A549 (cell line): ENCODE results near the gene ELK1.

ENCODE experiments used
- BHLHE40 ChIP-seq: IDR thresholded peaks from 2 replicates; pipeline ENCODE4 v1.6.1; 2012; ENCODE audit warnings: low read depth, low read length, inconsistent platforms
- MYC ChIP-seq: IDR thresholded peaks from 2 replicates; pipeline ENCODE4 v1.6.1; 2012; ENCODE audit warnings: mild to moderate bottlenecking, inconsistent platforms, low read length, improper control_type of control experiment, borderline replicate concordance
- POLR2A ChIP-seq: IDR thresholded peaks from 2 replicates; pipeline ENCODE4 v1.6.1; 2012; ENCODE audit warnings: mild to moderate bottlenecking, low read length
- ZNF302 ChIP-seq: fragments of 250-450 bp; sonication (Bioruptor Pico); IDR thresholded peaks from 2 replicates; pipeline ENCODE4 v1.9.0; 2021; ENCODE audit warnings: inconsistent platforms, mild to moderate bottlenecking, moderate library complexity
- TF ChIP-seq, protein P1 (sequence below): fragments of >200 bp; sonication (Bioruptor Twin); formaldehyde crosslinking; IDR thresholded peaks from 3 replicates; pipeline ENCODE4 v1.5.1; 2016
- TF ChIP-seq, protein P2 (sequence below): fragments of 250-450 bp; sonication (Bioruptor Pico); IDR thresholded peaks from 2 replicates; pipeline ENCODE4 v1.5.0; 2021; ENCODE audit warnings: mild to moderate bottlenecking, moderate library complexity, borderline replicate concordance

DNA sequence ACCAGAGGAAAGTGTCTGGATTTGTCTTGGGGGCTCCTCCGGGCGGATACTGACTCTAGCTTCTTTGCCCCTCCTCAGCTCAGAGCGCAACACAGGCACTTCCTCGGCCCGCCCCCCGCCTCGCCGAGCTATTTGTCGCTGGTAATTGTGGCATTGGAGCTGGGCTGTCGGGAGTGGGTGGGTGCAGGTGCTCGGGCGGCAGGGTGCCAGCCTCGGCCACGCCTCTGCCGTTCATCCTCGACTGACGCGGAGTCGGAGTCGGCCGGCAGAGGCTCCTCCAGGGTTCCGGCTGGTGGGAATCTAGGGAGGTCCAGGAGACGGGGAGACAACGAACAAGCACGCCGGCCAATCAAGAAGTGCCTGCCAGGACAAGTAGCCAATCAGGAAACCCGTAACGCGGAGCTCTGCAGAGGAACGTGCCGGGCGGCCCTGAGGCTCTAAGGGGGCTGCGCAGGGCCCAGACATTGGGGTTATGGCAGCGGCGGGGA, 26.8 kb downstream of the ELK1 start:
- TF ChIP-seq, protein P1, sequence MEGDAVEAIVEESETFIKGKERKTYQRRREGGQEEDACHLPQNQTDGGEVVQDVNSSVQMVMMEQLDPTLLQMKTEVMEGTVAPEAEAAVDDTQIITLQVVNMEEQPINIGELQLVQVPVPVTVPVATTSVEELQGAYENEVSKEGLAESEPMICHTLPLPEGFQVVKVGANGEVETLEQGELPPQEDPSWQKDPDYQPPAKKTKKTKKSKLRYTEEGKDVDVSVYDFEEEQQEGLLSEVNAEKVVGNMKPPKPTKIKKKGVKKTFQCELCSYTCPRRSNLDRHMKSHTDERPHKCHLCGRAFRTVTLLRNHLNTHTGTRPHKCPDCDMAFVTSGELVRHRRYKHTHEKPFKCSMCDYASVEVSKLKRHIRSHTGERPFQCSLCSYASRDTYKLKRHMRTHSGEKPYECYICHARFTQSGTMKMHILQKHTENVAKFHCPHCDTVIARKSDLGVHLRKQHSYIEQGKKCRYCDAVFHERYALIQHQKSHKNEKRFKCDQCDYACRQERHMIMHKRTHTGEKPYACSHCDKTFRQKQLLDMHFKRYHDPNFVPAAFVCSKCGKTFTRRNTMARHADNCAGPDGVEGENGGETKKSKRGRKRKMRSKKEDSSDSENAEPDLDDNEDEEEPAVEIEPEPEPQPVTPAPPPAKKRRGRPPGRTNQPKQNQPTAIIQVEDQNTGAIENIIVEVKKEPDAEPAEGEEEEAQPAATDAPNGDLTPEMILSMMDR, result no peak
- TF ChIP-seq BHLHE40, result no peak
- no peak for TF ChIP-seq MYC
- TF ChIP-seq POLR2A, result no peak
- TF ChIP-seq, protein P2, sequence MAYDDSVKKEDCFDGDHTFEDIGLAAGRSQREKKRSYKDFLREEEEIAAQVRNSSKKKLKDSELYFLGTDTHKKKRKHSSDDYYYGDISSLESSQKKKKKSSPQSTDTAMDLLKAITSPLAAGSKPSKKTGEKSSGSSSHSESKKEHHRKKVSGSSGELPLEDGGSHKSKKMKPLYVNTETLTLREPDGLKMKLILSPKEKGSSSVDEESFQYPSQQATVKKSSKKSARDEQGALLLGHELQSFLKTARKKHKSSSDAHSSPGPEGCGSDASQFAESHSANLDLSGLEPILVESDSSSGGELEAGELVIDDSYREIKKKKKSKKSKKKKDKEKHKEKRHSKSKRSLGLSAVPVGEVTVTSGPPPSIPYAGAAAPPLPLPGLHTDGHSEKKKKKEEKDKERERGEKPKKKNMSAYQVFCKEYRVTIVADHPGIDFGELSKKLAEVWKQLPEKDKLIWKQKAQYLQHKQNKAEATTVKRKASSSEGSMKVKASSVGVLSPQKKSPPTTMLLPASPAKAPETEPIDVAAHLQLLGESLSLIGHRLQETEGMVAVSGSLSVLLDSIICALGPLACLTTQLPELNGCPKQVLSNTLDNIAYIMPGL (CRISPR knock-in tag), result no peak
- TF ChIP-seq ZNF302 (CRISPR knock-in tag), result no peak
